ENCODE data around the gene THY1.

Gene THY1

GRCh38 chr11:119372260-119373058 lies 50.5 kb downstream of the THY1 start:
- no peak for FAIRE-seq
- DNase-seq (ENCODE audit: insufficient read length, low spot score): no peak

GRCh38 chr11:119371778-119372182 lies 51.2 kb downstream of the THY1 start:
- FAIRE-seq: no peak
- no peak for DNase-seq (ENCODE audit: insufficient read length, low spot score)

- FAIRE-seq (no peak), DNase-seq (ENCODE audit: insufficient read length, low spot score) (no peak)
Measured at GRCh38 chr11:119371067-119371601, 51.8 kb downstream of the THY1 start.

DNA sequence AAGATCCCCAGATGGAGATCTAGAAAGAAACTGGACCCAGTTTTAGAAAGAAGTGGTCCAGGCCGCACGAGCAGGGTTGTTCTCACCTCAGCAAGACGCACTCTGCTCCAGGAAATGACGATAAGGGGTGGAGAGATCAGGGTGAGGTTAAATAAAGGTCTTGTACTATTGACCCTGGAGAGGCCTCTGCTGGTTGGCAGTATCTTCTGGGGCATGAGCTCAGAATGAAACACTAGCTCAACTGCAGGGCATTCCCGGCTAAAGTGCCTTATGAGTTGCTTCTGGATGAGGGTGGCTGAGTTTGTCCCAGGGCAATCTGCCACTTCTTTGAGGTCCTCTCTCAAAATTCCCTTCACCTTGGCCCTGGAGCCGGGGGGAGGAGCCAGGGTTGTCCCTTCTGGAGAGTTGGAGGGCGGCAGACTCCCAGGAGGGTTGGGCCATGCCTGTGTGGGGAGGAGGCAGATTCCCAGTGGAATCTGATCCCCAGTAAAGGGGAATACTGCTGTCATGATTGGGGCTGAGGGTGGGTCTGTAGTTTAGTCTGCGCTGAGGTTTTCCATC lies 52.4 kb downstream of the THY1 start:
- FAIRE-seq (no peak), DNase-seq (ENCODE audit: insufficient read length, low spot score) (no peak)

DNA sequence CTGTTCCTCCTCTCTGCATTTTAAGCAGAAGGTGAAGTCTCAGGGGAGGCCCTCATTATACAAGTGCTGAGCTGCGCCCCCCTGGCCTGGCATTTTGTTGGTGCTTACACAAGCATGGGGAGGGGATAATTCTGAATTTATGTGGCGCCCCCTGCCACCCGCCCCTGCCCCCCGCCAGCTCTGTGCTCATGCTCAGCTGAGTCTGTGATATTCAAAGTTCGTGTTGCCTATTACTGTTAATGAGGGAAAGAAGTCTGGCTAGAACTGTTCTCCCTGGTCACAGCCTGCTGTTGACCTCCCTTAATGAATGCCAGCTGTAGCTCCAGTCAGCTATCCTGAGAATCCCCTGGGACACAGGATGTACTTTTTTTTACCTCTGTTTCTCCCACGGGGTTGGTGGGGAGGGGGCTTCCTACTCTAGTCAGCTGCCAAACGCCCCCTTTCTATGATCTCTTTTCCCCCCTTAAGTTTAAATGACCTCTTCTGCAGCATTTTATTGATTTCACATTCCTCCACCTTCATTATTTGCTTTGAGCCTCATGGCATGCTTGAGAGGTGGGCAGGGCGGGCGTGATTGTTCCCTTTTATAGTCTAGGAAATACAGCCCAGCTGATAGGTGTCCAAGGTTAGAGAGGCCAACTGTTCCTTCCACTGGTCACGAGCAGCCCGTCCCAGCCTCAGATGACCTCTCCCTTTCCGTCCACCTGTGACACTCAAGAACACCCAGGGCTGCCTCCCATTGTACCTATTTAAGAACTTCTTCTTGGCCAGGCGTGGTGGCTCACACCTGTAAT lies 53.6 kb downstream of the THY1 start:
- FAIRE-seq: no peak
- no peak for DNase-seq (ENCODE audit: insufficient read length, low spot score)

- FAIRE-seq: no peak
- no peak for DNase-seq (ENCODE audit: insufficient read length, low spot score)
Measured at GRCh38 chr11:119368121-119369034, 54.6 kb downstream of the THY1 start.

GRCh38 chr11:119367661-119368120 lies 55.3 kb downstream of the THY1 start:
- DNase-seq (ENCODE audit: insufficient read length, low spot score) (no peak), FAIRE-seq (no peak)
